HG02759 (cell line): Measurements from ENCODE around the gene DNAJC16.

Experiments
- ATAC-seq: cut with Tn5 transposase; IDR thresholded peaks from one replicate; pipeline ENCODE4 v1.9.1; 2021; ENCODE audit warnings: mild to moderate bottlenecking, moderate library complexity; ENCODE audit not compliant: unreplicated experiment

Gene DNAJC16

DNA sequence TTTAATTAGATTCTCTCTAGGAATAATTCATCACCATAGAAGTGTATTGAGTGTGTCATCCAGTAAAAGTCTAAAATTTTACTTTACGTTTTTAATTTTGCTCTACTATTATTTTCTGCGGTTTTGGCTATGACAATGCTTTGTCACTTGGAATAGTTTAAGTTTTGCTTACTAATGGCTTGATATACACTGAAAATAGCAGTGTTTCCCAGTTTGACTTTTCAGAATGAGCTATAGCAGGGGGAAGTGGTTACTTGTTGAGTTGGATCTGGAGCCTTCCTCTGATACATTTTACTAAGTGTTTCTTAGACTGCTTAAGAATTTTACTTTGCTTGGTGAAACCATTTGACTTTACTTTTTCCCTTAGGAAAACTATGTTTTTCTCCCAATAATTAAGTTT is 5.0 kb downstream of the DNAJC16 start:
- ATAC-seq = no peak

DNA sequence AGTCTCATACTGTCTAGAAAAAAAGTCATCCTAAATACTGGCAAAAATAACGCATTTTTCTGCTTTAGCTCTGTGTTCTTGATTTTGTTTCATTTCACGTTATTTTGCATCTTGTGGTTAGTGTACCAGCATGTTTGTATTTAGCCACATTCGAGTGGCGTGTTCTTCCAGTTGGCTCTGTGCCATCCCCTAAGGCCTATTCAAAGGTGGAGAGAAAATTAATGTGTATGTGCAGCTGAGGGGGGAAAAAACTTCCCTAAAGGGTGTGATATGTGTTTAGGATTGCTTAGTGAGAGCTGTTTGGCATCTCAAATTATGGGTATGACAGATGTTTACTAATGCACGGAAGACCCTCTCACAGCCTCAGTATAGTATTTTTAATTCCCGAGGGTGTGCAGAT is 12.1 kb downstream of the DNAJC16 start:
- ATAC-seq = no peak

DNA sequence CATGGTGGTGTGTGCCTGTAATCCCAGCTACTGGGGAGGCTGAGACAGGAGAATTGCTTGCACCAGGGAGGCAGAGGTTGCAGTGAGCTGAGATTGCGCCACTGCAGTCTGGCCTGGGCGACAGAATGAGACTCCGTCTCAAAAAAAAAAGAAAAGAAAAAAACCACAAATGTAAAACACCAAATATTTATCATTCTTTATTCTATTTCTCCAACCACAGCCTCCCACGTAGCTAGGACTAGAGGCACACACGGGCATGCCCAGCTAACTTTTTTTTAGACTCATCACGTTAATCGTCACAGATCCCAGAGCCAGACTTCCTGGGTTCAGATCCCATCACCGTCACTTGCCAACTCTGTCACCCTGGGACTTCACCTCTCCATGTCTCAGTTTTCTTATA is 13.5 kb downstream of the DNAJC16 start:
- ATAC-seq = no peak

DNA sequence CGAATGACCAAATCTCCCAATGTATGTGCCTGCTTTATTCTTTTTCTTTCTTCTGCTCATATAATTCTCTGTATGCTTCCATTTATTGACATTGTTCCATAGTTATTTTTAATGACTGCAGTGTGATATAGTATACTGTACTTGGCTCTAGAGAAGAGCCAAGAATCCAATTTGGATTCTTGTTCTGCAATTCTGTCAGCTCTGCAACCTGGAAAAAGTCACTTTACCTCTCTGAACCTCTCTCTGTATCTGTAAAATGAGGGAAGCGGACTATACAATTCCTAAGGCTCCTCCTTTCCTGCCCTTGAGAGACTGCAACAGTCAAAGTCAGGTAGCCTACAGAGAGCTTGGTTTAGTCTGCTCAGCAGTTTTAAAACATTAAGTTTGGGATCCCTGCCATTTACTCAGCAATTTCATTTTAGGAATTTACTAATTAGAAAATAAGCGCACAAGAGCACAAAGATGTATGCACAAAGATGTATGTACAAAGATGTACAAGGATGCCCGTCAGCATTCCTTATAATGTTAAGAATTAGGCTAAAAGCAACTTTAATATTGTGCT is 14.7 kb downstream of the DNAJC16 start:
- no peak for ATAC-seq

DNA sequence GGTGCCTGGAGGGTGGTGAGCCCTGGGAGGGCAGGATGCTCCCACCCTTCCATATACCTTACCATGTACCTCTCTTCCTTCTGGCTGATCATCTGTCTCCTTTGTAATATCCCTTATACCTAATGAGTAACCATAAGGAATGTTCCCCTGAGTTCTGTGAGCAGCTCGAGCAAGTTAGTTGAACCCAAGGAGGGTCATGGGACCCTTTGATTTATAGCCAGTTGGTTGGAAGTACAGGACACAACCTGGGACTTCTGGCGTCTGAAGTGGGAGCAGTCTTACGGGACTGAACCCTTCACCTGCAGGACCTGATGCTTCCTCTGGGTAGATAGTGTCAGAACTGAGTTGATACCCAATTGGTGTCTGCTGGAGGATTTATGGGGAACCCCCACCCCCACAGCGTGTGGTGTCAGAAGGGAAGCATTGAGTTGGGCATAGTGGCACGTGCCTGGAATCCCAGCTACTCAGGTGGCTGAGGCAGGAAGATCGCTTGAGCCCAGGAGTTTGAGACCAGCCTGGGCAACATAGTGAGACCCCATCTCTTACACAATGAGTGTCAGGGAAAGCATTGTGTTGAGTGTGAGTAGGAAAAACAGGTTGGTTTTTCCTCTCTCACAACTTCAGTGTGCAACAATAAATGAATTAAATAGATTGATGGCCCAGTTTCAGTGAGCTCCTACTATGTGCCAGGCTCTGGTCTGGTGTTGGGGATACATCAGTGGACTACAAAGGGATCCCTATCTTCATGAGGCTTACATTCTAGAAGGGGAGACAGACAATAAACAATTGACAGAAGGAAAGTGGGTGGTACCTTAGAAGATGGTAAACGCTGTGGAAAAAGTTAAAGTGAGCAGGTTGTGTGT is 16.0 kb downstream of the DNAJC16 start:
- no peak for ATAC-seq

DNA sequence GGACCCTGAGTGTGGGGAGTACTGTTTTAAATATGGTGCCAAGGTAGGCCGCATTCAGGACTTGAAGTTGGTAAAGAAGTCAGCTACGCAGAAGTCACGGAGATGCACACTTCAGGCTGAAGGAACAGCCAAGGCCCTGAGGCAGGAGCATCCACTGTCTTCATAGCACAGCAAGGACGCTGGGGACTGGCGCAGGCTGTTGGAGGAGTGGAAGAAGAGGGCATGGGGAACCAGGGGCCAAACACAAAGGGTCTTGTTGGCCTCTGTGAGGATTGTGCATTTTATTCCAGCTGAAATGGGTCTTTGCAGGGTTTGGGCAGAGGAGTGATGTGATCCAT is 16.6 kb downstream of the DNAJC16 start:
- ATAC-seq = no peak

DNA sequence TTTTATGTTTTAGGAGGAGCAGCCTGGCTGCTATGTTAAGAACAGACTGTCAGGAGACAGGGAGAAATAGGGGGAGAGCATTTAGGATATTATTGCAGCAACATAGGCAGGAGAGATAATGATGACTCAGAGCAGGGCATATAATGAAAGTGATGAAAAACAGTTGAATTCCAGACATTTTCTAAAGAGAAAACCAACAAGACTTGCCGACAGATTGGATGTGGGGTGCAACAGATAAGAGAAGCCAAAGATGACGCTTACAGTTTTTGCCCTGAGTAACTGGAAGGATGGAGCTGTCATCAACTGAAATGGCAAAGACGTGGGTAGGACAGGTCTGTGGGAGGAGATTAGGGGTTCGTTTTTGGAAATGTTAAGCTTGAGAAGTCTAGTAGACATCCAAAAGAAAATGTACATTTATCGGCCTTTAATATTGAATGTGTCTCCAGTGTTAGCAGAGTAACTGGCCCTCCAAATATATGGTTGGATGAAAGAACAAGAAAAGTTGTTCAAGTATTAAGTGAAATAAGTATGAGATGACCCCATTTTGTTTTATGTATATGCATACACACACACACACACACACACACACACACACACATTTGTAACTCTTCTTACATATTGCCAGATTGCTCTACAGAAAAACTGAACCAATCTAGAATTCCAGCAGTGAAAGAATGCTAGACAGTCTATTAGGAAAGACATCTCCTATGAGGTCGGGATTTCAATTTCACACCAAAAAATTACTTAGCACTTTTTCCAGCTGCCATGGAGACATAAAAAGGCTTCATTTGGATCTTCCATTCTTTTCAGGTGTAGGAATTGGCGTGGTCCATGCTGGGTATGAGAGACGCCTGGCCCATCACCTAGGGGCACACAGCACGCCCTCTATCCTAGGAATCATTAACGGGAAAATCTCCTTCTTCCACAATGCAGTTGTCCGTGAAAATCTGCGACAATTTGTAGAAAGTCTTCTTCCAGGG is 17.2 kb downstream of the DNAJC16 start:
- no peak for ATAC-seq

DNA sequence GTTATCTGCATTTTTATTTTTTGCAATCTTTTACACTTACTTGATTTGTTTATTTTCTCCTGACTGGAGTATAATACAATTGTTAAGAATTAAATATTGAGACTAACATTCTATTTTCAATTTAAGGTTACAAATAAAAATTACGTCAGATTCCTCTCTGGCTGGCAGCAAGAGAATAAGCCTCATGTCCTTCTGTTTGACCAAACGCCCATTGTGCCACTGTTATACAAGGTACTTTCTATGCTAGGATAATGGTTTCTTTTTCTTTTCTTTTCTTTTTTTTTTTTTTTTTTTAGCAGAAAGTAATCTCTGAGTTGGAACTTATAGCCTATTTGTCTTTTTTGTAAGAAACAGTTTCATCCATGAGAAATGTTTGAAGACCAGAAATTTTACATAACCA is 20.0 kb downstream of the DNAJC16 start:
- no peak for ATAC-seq

DNA sequence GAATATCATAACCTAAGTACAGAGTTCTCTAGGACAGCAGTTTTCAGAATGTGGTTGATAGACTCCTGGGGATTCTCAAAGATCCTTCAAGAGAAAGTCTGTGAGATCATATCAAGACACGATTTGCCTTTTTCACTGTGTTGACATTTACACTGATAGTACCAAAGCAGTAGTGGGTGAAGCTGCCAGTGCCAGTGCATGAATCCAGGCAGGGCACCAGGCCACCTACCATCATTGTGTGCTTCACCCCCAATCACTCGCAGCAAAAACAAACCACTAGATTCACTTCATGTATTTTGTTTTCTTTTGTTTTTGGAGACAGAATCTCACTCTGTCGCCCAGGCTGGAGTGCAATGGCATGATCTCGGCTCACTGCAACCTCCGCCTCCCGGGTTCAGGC is 23.9 kb downstream of the DNAJC16 start:
- ATAC-seq = no peak

DNA sequence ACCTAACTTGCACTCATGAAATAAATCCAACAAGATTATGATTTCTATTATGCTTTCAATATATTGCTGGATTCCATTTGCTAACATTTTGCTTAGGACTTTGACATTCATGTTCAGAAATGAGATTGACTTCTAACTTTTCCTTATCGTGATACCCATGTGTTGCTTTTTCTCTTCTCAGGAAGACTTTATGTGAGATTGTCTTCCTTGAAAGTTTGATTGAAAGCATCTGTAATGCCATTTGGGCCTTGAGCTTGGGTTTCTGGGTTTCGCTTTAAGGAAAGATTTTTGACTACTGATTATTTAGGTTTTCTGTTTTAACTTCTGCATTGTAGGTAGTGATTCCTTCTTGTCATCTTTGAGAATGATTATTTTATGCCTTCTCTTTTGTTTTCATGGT is 30.4 kb downstream of the DNAJC16 start:
- ATAC-seq = no peak

DNA sequence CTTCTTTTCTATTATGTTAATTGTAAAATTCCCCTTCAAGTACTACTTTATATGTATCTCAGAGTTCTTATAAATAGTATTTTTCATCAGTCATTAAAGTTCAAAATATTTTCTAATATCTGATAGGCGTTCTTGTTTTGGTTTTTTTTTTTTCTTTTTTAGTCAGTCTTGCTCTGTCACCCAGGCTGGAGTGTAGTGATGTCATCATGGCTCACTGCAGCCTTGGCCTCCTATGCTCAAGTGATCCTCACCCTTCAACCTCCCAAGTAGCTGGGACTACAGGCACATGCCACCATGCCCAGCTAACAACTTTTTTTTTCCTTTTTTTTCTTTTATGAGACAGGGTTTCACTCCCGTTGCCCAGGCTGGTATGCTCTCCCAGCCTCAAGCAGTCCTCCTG is 30.9 kb downstream of the DNAJC16 start:
- ATAC-seq = no peak

DNA sequence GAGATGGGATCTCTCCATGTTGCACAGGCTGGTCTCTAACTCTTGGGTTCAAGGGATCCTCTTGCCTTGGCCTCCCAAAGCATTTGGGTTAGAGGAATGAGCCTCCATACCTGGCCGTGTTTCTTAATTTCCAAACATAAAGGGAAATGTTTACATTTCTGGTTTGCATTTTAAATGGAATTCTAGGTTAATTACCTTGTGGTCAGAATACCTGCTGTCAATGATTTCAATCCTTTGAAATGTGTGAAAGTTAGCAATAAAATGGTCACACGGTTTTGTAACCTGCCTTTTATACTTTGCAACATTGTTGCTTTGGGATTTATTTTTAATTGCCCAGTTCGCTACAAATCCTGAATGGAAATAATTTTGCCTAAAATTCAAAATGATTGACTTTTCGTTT is 31.9 kb downstream of the DNAJC16 start:
- no peak for ATAC-seq

DNA sequence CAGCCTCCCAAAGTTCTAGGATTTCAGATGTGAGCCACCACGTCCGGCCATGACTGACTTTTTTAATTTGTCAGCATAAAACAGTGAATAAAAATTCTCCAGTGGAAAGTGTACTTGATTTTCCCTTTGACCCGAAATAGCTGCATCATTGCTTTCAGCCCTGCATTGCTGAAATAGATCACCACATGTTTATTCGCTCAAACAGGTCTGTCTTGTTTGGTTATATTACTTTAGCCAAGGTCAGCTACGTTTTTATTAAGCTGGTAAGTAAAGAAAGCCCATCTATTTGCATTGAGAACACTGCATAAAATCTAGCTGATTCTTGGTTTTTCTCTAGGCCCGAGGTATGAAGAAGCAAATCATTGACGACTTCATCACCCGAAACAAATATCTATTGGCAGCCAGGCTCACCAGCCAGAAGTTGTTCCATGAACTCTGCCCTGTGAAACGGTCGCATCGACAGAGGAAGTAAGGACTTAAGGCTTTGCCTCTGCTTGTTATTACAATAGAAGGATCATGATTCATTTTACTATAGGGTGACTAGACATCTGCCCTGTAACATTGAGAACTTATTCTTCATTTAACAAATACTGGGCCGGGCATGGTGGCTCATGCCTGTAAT is 32.7 kb downstream of the DNAJC16 start:
- ATAC-seq = no peak

DNA sequence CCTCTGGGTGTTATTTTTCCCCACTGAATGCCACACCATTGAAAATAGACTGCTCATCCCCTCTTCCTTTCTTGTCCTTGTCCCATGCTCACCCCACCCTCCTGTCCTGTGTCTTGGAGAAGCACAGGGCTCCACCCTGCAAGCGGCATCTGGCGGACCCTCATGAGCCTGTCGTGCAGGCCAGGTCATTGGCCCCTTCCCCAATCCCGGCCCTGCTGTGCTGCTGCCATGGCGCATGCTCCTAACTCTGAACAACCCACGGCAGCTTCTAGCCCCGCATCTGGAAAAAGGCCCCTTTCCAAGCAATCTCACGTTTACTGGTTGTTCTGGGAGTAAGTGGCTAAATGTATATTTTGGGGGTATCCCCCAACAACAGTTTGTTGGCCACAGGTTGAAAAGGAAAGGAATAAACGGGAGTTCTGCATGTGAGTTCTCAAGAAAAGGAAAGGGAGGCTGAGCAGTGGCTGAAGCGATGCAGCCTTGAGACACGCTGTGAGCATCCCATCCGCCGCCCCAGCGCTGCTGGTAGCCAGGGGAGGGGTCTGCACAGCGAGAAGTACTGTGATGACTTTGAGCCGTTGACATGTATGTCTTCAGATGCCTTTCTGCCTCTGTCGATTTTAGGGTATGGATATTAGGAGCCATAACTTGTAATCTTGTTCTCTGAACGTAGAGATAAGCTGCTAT is 41.9 kb downstream of the DNAJC16 start:
- ATAC-seq = no peak

DNA sequence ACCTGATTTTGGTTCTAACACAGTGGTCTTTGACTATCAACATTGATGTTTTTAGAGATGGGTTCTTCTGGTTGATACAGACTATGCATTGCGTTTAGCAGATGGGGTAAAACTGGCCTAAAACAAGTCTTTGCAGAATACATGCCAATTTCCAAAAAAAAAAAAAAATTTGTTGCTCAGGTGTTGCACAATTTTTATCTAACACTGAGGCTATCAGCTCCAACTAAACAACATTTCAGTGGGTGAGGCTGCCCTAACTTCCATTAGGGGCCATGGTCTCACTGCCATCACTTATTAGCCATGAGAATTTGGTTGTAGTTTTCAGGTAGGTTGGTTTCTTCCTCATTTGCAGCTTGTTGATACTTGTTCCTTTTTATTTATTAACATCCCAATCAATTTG is 44.2 kb downstream of the DNAJC16 start:
- no peak for ATAC-seq

DNA sequence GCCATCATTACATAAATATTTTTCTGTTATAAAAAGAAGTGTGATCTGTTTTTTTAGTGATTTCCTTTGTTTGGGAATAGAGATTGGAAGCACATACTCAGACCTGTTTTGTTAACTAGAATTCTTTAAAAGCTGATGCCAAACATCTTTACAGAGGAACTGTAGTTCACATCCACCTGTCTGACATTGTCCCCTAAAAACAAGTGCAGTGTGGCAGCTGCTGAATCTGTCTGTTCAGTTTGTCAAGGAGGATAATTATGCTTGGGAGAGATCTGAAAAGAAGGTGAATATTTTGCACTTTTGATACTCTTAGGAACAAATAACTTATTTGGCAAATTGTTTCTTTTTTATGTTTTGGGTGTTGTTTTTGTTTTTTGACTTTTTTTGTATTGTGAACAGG is 44.6 kb downstream of the DNAJC16 start:
- no peak for ATAC-seq

DNA sequence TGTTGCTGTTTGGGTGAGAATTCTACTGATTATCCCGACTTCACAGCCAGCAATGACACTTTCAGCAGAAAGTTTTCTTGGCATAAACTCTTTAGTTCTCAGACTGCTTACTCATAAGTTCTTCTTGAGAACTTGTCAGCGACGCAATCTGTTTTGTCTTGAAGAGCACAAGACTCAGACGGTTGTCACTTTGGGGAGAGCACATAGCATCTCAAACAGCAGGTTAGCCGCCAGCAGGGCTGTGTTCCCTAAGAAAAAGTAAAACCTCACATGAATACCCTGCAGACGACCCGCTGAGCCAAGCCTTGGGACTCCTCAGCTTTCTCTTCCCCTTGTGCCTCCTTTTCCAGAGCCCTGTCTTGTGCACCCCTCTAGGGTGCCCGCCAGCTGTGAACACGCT is 46.8 kb downstream of the DNAJC16 start:
- ATAC-seq = no peak

DNA sequence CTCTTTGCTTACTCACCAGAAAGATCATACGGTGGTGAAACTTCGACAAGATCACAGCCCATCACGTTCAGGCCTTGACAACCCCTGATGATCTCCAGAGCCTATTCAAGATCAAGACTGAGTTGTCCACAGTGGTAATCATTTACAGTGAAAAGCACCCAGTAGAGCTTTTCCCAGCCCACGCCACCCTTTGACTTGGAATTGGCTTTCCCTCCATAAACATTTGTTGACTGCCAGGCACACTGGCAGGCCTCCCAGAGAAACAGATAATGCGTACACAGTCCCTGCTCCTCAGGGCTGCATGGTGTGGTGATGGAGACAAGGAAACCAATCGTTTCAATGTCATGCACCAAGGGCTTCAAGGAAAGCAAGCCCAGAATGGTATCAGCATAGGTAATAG is 48.1 kb downstream of the DNAJC16 start:
- no peak for ATAC-seq

DNA sequence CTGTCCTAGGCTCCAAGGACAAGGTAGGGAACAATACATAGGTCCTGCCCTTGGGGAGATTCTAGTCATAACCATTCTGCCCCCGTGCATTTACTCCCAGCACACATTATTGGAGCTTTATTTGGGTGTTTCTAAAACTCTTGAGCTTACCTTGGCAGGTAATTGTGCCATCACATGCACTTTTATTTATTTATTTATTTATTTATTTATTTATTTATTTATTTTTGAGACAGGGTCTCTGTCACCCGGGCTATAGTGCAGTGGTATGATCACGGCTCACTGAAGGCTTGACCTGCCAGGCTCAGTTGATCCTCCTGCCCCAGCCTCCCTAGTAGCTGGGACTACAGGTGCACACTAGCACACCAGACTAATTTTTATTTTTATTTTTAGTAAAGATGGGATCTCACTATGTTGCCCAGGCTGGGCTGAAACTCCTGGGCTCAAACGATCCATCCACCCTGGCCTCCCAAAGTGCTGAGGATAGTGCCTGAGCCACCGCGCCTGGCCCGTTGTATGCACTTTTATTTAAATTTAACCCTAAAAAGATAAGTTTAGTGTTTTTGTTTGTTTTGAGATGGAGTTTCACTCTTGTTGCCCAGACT is 49.0 kb downstream of the DNAJC16 start:
- ATAC-seq = no peak

DNA sequence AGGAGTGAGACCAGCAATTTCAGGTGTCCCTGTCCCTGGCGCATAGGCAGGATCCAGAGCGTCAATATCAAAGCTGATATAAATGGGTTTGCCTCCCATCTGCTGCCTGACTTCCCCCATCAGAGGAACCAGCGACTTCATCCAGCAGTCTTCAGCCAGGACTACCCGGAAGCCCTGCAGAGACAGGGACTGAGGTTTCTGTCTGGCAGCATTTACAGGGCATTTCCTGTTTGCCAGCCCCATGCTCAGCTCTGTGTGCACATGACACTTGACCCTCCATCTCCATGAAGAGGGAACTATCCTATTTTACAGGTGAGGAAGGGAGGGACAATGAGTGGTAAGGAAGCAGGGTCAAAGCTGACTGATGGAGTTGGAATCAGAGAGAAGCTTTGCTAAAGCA is 51.0 kb downstream of the DNAJC16 start:
- no peak for ATAC-seq
